Stimulated activated CD8-positive, alpha-beta memory T cell treated with anti-CD3 and anti-CD28 coated beads, Interleukin-15, amount 100 ng/mL, for 24 hours (primary cell): ENCODE measurements around the gene BBX.
"Not testable (repeated sequence)": the region's sequence is repeated elsewhere in the genome, so short reads cannot be mapped to it uniquely, and the experiment has no call there.

Source experiments
- DNase-seq: peaks from one replicate; pipeline ENCODE4 v3.0.0-alpha.2; 2020; ENCODE audit warnings: low read depth

Gene BBX

GRCh38 chr3:107803170-107803569 lies 280.4 kb downstream of the BBX start:
- no peak for DNase-seq

DNA sequence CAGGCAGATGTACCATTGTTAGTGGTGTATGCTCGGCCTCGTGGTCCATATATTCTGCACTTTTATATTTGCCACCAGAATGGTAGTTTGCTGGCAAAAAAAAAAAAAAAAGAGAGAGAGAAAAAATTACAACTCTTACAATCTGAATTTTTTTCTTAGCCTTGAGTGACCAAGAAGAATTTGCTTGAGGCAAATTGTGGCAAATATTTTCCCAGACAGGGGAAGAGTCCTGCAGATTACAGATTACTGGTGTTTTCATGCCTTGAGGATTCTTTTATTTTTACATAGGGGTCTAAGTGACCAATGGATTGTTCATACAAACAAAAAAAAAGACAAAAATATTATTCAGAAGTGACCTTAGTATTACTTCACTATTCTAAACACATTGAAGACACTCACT lies 283.3 kb downstream of the BBX start:
- no peak for DNase-seq

DNA sequence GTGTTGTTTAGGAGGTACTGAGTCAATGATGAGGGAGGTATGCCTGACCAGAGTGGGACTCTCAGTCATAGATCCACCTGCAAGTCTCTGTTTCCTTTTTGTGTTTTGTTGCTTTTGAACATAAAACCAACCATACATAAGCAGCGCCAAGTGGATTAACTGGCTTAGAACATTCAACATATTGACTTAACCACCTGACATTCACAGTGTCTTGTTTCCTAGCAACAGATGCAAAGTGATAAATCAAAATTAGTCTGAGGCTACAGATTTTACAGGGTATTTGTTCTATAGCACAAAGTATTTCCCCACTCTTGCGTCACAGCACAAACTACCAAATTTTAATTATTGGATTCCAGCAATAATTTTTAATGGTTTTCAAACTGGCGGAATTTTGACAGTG lies 283.8 kb downstream of the BBX start:
- no peak for DNase-seq

DNA sequence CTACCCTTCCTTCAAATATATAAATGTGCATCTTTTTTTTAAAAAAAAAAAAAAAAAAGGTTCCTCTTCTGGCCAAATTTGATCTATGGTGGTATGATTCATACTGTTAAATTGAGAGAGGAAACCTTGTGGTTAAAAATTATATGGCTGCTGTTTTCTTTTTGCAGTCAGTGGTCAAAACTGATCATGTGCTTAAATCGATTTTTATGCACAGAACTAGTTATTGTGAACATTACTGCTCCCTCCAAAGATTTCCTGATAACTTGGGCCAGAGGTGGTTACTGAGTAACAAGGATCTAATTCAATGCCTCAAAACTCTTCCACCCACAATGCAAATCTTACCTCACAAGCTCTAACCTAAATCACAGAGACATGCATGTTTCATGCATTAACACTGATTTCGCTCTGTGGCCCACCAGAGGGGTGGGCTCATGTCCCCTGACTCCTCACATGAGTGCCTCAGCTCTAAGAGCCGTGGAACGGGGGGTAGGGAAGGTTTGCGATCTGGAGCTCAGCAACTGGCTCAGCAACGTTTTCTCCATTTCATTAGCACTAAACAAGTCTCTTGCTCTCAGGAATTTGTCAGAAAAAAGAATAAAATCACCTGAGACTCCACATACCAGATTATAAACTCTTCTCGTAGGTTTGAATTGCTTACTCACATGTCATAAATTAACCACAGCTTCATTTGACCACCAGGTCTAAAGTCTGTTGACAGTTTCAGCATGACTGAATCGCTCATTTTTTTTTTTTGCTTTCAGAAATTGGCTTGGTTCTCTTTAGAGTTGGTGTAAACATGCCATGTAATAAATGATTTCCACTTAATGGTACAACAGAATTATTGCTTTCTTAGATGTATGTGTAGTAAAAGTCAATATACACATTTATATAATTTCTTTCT lies 287.7 kb downstream of the BBX start:
- no peak for DNase-seq

DNA sequence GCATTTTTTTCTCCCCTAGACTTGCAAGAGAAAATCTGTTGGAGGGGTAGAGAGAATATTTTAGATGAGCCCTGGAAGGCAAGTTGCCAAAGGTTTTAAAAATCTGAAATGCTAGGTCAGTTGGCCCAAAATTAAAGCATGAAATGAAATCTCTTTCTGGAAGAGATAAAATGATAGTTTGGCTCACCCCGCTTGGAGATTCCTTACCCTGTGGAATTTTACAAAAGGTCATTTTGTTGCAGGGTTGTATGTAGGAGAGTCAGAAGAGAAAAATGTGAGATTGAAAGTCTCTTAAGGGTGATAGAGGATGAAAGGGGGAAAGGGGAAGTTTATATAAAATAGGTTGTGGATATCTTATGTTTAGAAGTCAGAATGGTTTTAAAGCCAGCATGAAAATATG lies 290.3 kb downstream of the BBX start:
- no peak for DNase-seq

- DNase-seq: no peak
Measured at GRCh38 chr3:107816107-107816506, 293.3 kb downstream of the BBX start.

- DNase-seq: no peak
Measured at GRCh38 chr3:107817076-107817475, 294.3 kb downstream of the BBX start.

DNA sequence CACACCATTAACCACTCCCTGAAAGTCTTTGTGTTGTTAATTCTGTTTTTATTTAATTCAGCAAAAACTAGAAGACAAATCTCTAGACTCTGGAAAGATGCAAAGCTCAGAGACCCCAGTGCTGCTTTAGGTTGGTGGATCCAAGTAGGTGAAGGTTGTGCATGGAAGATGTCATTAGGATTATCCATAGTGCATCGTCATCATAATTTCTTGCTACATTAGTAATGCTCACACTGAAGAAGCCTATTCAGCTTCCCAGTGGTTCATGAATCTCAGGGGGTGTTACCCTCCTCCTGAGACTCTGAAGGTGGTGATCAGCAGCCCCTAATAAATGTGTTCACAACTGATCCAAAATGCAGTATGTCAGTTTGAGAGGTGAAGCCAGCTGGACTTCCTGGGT lies 295.3 kb downstream of the BBX start:
- no peak for DNase-seq

DNA sequence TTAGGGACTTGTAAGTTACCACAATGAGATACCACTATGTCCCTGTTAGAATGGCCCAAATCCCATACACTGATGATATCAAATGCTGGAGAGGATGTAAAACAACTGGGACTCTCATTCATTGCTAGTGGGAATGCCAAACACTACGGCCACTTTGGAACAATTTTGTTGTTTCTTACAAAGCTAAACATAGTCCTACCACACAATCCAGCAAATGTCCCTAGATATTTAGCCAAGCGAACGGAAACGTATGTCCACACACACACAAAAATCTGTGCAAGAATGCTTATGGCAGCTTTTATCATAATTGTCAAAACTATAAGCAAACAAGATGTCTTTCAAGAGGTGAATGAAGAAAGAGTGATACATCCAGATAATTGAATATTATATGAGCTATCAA lies 296.9 kb downstream of the BBX start:
- no peak for DNase-seq

GRCh38 chr3:107822308-107822707 lies 299.5 kb downstream of the BBX start:
- no peak for DNase-seq

- DNase-seq: no peak
Measured at GRCh38 chr3:107824822-107825371, 302.1 kb downstream of the BBX start.

DNA sequence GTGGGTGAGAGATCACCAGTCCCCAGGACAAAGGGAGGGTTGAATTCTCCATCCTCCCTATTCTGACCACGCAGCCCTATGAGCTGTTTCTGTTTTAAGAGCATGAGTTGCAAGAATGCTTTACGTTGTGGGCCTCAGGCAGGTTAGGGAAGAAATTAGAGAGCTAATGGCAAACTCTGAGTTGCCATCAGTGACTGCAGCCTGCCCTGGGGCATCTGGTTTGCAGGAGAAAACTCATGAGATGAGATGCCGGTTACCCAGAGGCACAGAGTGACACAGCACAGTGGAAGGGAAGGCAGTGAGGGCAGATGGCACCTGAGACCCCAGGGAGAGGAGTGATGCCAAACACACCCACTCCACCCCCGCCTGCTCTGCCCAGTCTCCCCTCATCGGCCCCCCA lies 302.8 kb downstream of the BBX start:
- DNase-seq: no peak

DNA sequence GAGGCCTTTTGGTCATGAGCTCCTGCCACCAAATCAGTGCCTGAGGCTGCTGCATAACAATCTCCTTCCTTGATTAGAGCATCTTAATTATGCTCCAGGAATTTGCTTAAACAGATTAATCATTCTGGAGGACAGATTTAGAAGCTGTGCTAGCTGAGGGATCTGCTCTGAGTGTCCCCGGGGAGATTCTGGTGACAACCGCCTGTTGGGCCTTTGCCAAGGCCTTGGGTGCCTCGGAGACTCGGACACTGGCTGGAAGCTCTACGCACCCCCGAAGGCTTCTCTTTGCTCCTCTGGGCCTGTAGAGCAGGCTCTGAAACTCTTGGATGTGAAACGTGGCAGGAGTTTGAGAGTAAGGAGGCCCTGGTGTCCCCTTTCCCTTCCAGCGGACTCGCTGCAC lies 304.0 kb downstream of the BBX start:
- DNase-seq: no peak

DNA sequence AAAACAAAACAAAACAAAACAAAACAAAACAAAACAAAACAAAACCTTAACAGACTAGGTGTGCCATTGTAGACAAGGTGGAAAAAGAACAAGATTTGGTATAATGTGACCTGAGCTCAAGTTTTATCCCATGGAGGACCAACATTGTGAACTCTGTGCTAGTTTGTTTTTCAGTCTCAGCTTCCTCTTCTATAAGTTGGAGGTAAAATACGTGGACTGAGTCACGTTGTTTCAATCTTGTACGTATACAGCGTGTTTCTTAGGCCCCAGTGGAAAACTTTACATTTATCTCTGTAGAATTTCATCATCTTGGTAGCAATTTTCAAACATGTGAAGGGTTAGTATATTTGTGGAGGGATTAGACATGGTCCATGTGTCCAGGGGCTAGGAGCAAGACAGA lies 306.4 kb downstream of the BBX start:
- no peak for DNase-seq

DNA sequence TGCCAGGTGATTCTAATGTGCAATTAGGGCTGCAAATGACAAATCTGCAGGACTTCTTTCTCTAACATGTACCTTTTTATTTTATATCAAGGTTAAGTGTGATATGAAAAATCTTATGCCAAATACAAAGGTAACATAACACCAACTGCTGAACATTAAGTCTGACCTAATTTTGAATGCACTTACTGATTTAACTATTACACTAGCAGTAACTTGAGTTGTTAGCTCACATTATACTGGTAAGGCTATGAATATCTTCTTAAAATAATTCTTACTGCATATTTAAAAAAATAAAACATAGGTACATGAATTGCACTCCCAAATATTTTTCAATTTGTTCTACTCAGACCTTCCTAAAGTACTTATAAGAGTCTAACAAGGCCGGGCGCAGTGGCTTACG lies 308.8 kb downstream of the BBX start:
- no peak for DNase-seq

- no peak for DNase-seq
Measured at GRCh38 chr3:107833043-107833442, 310.3 kb downstream of the BBX start.

DNA sequence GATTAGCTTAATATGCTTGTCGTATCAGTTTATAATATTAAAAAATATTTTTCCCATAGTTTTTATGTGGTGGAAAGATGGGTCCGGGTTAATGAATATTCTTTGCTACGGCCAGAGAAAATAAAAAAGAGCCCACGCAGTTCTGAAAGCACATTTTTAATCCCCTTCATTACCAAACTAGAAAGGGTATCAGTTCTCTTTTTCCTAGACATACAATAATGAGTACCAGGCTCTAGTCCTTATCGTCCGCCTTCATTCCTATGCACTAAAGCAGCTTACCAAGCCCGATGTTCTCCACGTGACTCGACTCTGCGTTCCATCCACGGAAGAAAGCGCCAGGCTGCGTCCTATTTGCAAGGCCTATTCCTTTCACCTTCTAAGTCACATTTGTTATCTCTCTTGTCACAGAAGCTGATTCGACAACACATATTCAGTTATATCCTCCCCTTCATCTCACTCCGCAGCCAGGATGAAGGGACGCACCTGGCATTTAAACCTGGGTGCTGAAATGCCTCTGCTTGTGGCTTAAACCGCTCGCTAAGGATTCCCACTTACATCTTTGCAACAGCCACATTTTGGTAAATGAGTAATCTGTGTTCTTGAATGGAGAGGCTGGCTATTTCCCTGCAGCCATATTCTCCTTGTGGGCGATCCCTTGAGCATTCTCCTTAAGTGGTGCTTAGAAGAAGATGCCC lies 311.1 kb downstream of the BBX start:
- DNase-seq: no peak

DNA sequence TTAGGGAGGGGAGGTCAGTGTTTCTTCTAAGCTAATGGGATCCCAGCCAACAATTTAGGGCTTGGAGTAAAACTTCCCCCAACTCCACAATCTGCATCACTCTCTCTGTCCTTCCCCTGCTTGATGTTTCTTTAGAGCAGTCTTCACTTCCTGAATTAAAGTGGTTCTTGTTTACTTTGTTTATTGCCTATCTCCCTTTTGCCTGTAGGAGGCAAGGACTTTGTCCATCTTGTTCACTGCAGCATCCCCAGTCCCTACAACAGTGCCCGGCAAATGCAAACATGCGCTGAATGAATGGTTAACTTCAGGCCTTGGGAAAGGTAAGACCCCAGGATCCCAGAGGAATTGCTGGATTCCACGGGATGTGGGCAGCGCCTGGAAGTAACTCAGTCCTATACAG lies 312.2 kb downstream of the BBX start:
- DNase-seq: not testable (repeated sequence)

- DNase-seq: no peak
Measured at GRCh38 chr3:107837895-107838612, 315.3 kb downstream of the BBX start.

GRCh38 chr3:107841831-107842230 lies 319.1 kb downstream of the BBX start:
- DNase-seq: no peak

DNA sequence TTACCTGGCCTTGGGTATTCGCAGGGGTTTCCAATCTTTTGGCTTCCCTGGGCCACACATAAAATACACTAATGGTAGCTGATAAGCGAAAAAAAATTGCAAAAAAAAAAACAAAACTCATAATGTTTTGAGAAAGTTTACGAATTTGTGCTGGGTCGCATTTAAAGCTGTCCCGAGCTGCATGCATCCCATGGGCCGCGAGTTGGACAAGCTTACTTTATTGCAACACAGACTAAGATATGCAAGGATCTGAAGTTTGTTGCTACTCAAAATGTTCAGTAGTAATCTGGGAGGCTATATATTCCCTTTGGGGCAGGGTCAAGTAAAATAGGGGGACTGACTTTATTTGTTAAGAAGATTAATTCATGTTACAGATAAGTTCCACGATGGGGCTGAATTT lies 320.2 kb downstream of the BBX start:
- no peak for DNase-seq

DNA sequence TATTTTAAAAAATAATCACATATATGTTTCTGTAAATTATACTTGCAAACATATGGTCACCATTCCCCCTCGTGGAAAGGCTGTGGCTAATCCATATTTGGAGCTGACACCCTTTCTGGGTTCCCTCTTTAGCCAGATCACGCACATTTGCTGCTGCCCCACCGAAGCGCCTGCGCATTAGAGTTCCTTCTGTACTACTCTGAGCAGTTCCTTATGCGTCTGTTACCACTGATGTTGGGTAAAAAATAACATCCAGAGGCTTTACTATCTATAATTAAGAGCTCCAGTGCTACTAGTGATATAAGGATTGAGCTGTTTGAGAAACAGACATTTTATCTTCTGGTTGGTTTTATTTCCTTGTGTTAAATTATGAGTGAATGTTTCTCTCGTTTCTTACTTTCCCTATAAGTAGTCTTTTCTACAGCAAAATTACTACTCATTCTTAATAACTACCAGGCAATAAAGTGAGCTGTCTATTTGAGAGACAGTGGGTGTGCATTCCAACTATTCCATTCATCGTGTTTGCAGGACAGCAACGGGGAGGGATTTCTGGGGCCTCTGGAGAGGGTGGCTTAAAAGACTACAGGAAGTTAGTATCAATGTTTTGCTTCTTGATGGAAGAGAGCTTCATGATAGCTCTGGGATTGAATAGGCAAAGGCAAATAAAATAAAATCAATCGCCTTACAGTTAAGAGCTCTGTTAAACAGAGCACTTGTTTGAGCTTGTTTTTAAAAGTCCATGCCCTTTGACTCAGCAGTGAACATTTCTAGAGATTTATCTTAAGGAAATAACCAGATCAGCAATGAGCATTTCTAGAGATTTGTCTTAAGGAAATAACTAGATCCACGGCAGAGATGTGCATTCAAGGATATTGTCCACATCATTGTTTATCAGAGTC lies 322.9 kb downstream of the BBX start:
- DNase-seq: no peak
